Measurements from ENCODE around the gene ECSIT.

- TF ChIP-seq POLR2A (IDR thresholded peaks at IDR 0.05; ENCODE audit: low read length) (no peak), GATA1 (IDR thresholded peaks at IDR 0.05; ENCODE audit: low read depth, low read length) (no peak)
Measured at GRCh38 chr19:11510444-11510843, 18.5 kb downstream of the ECSIT start.

All from erythroblast (primary cell).